HL-60 (cell line): ENCODE measurements around the gene RPP30.

ENCODE experiments used
- GABPA ChIP-seq: IDR thresholded peaks from 2 replicates; pipeline ENCODE4 v1.6.1; 2012; ENCODE audit warnings: low read depth
- POLR2AphosphoS5 ChIP-seq: IDR thresholded peaks from 2 replicates; pipeline ENCODE4 v1.6.1; 2012; ENCODE audit warnings: low read depth
- TF ChIP-seq, protein P1 (sequence below): IDR thresholded peaks from one replicate; pipeline ENCODE4 v1.5.1; 2011; ENCODE audit warnings: low read length, control low read depth, inconsistent platforms; ENCODE audit not compliant: insufficient read depth
- TF ChIP-seq, protein P2 (sequence below): IDR thresholded peaks from 2 replicates; pipeline ENCODE4 v1.6.1; 2012; ENCODE audit warnings: low read depth; ENCODE audit not compliant: insufficient replicate concordance

DNA sequence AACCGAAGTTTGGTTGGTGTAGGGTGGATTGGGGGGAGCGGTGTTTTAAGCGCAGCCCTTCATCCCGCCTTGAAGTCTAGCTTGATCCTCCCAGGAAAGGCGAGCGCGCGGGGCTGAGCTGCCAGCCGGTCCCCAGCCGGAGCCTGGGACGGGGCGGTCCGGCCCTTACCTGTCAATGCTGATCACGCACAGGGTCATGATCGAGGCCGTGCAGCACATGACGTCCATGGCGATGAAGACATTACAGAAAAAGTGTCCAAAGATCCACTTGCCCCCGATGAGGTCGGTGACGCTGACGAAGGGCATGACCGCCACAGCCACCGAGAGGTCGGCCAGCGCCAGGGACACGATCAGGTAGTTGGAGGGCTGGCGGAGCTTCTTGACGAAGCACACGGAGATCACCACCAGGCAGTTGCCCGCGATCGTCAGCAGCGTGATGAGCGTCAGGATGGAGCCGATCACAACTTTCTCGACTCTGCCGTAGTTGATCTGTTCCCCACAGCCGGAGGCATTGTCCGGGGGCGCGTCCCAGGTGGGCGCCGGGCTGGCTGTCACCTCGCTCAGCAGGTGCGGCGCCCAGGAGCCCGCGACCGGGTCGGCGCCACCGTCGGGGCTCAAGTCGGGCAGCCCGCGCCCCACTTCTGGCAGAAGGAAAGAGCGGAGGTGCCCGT lies 14.7 kb upstream of the RPP30 start:
- TF ChIP-seq, protein P1, sequence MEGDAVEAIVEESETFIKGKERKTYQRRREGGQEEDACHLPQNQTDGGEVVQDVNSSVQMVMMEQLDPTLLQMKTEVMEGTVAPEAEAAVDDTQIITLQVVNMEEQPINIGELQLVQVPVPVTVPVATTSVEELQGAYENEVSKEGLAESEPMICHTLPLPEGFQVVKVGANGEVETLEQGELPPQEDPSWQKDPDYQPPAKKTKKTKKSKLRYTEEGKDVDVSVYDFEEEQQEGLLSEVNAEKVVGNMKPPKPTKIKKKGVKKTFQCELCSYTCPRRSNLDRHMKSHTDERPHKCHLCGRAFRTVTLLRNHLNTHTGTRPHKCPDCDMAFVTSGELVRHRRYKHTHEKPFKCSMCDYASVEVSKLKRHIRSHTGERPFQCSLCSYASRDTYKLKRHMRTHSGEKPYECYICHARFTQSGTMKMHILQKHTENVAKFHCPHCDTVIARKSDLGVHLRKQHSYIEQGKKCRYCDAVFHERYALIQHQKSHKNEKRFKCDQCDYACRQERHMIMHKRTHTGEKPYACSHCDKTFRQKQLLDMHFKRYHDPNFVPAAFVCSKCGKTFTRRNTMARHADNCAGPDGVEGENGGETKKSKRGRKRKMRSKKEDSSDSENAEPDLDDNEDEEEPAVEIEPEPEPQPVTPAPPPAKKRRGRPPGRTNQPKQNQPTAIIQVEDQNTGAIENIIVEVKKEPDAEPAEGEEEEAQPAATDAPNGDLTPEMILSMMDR = no peak
- TF ChIP-seq, protein P2, sequence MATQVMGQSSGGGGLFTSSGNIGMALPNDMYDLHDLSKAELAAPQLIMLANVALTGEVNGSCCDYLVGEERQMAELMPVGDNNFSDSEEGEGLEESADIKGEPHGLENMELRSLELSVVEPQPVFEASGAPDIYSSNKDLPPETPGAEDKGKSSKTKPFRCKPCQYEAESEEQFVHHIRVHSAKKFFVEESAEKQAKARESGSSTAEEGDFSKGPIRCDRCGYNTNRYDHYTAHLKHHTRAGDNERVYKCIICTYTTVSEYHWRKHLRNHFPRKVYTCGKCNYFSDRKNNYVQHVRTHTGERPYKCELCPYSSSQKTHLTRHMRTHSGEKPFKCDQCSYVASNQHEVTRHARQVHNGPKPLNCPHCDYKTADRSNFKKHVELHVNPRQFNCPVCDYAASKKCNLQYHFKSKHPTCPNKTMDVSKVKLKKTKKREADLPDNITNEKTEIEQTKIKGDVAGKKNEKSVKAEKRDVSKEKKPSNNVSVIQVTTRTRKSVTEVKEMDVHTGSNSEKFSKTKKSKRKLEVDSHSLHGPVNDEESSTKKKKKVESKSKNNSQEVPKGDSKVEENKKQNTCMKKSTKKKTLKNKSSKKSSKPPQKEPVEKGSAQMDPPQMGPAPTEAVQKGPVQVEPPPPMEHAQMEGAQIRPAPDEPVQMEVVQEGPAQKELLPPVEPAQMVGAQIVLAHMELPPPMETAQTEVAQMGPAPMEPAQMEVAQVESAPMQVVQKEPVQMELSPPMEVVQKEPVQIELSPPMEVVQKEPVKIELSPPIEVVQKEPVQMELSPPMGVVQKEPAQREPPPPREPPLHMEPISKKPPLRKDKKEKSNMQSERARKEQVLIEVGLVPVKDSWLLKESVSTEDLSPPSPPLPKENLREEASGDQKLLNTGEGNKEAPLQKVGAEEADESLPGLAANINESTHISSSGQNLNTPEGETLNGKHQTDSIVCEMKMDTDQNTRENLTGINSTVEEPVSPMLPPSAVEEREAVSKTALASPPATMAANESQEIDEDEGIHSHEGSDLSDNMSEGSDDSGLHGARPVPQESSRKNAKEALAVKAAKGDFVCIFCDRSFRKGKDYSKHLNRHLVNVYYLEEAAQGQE = no peak
- TF ChIP-seq POLR2AphosphoS5 (no peak), GABPA (no peak)
